Upper lobe of left lung (tissue), 4 donors: ENCODE measurements around the gene PTPRG.

Experiments used
- CTCF ChIP-seq, 6 experiments: fragments of 450-650 bp in 4 of 6; fragments of 200-600 bp in 2 of 6; sonication (generic) in 2 of 6; IDR thresholded peaks; one replicate each; pipeline ENCODE4 v1.5.1; 2016 to 2019; ENCODE audit warnings: antibody characterized with exemption in 6 of 6
- EP300 ChIP-seq, 4 donors: sonication (generic); formaldehyde crosslinking; IDR thresholded peaks; one replicate each; pipeline ENCODE4 v1.5.1; 2017; ENCODE audit warnings: antibody characterized with exemption in 4 of 4, control low read depth in 2 of 4
- POLR2A ChIP-seq, 4 donors: fragments of 450-650 bp; IDR thresholded peaks; one replicate each; pipeline ENCODE4 v1.5.1; 2016 to 2017; ENCODE audit warnings: antibody characterized with exemption in 4 of 4, mild to moderate bottlenecking in 2 of 4
- POLR2AphosphoS5 ChIP-seq, 2 donors: sonication (generic); formaldehyde crosslinking; IDR thresholded peaks; one replicate each; pipeline ENCODE4 v1.5.1; 2017; ENCODE audit warnings: antibody characterized with exemption in 2 of 2

DNA sequence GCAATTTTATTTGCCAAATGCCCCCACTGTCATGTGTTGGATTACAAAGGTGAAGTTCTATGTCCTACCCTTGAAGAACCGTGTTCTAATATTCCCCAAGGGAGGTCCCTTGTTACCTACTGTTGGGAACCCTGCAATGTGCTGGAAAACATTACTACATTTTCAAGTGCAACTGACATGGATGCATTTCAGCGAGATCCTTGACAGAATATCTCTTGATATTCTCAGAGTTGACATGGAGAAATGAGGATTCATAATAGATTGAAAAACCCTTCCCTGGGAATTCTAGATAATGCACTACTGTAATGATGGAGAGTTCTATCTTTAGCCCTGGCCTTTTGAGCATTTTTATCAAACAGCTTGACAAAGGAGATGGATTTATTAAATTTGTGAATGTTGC, 414.6 kb downstream of the PTPRG start:
- TF ChIP-seq POLR2A (IDR thresholded peaks at IDR 0.05) (no peak), CTCF (IDR thresholded peaks at IDR 0.05) (no peak), POLR2AphosphoS5 (IDR thresholded peaks at IDR 0.05) (no peak), EP300 (IDR thresholded peaks at IDR 0.05) (no peak)
